Thymus (tissue), 11 donors: ENCODE data around the gene ATAD3A. TPM values are rescaled to one million over a fixed set of nuclear protein-coding genes. Genes with fewer than 3 reads are reported as not detected.

Source experiments
- DNase-seq, 9 donors: peaks; one replicate each; pipeline ENCODE4 v3.0.0-alpha.2; 2013; ENCODE audit warnings: low spot score in 9 of 9, low read depth in 6 of 9, missing footprints in 1 of 9
- H3K27ac ChIP-seq, 2 donors: one replicate each; pipeline ENCODE4 v1.5.1; 2013; ENCODE audit warnings: control low read depth in 1 of 2, low read depth in 1 of 2, low read length in 1 of 2, mild to moderate bottlenecking in 1 of 2, moderate library complexity in 1 of 2
- H3K27me3 ChIP-seq, 2 donors: one replicate each; pipeline ENCODE4 v1.5.1; 2013; ENCODE audit warnings: low read length in 1 of 2; ENCODE audit not compliant: control insufficient read depth in 2 of 2, insufficient read depth in 1 of 2
- H3K36me3 ChIP-seq, 2 donors: one replicate each; pipeline ENCODE4 v1.5.1; 2013; ENCODE audit warnings: low read length in 1 of 2, mild to moderate bottlenecking in 1 of 2, moderate library complexity in 1 of 2; ENCODE audit not compliant: control insufficient read depth in 2 of 2, insufficient read depth in 2 of 2
- H3K4me1 ChIP-seq, 2 donors: one replicate each; pipeline ENCODE4 v1.5.1; 2013; ENCODE audit warnings: low read length in 2 of 2; ENCODE audit not compliant: control insufficient read depth in 2 of 2, insufficient read depth in 2 of 2
- H3K4me3 ChIP-seq, 2 donors: one replicate each; pipeline ENCODE4 v1.5.1; 2013; ENCODE audit warnings: low read length in 2 of 2, control low read depth in 1 of 2, mild to moderate bottlenecking in 1 of 2
- H3K9me3 ChIP-seq, 2 donors: one replicate each; pipeline ENCODE4 v1.5.1; 2013; ENCODE audit warnings: low read length in 1 of 2, mild to moderate bottlenecking in 1 of 2; ENCODE audit not compliant: control insufficient read depth in 2 of 2, insufficient read depth in 1 of 2
- WGBS: extraction: QIAGEN DNeasy Blood & Tissue Kit; methylation state at CpG from one replicate; pipeline ENCODE4 v1.1.7; 2013; 5-methylcytosine and 5-hydroxymethylcytosine counted together
- polyA plus RNA-seq: library from polyadenylated mRNA; stranded (reverse); fragments of 200-250 nt; gene quantifications from one replicate; pipeline ENCODE4 v1.2.3, GENCODE V29; 2013
- total RNA-seq: library from RNA; stranded (reverse); fragments of 120-200 nt; gene quantifications from one replicate; pipeline ENCODE4 v1.2.4, GENCODE V29; 2013
- donor health status: healthy.

Gene ATAD3A
- total and polyA plus RNA-seq, 2 donors = 17.5 to 20.2 TPM

DNA sequence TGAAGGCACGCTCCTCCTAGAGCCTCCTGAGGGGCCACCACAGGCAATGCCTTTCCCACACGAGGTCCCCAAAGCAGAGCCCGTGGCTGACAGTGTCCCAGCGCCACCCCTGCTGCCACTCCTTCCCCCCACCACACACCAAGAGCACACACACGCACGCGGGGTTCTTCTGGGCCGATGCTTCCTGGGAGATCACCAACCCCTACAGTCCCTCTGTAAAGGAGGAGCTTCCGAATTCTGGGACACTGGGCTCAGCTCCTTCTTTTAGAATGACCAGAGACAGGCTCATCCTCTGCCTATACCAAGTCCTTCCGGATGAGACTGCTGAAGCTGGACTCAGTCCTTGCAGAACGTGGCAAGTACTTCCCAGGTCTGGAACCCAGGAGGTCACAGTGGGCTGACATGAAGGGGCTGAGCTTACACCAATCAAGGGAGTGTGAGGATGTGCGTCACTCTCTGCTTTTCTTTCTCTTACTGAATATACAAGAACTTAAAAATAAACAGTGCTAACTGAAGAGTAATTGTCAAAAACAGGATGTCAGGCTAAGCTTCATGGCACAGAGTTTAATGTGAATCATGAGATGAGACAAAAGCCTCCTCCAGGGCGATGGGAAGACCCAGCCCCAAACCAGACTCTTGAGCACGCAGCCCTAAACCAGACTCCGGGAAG, 50.0 kb downstream of the ATAD3A start:
- Histone ChIP-seq H3K36me3 (peaks cover 56 to 60% of the 10 kb centered on the region in 2 donors), H3K27me3 (no peaks in the 10 kb centered on the region), H3K27ac (no peak overlapping the region), H3K4me3 (no peak overlapping the region), H3K9me3 (peaks cover 0 to 6% of the 10 kb centered on the region in 2 donors), H3K4me1 (no peaks in the 10 kb centered on the region)
- 99% methylated on average over 15 of the region's 15 CpGs for WGBS
- no peak for DNase-seq

DNA sequence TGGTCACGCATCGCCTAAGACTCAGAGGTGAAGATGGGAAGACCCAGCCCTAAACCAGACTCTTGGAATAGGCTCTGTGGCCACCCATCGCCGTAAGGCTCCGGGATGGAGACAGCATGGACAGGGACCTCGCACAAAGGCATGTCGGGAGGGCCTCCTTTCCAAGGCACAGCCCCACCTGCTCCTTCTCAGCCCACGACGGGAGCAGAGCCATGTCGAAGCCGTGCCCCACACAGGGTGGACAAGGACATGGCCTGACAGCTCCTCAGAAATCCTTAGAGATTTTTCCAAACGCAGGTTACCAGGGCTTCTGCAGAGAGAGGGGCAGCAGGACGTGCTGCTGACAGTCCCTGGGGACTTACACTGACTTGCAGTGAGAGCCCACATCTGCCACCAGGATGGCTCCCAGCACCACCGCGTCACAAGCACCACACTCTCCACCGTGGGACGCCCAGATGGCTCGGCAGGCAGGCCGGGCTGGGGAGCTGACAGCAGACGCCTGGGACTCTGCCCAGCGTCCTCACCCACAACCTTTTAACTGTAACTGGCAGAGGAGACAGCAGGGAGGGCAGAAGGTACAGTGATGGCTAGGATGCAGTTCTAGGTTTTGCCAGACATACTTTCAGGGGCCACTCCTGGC, 50.7 kb downstream of the ATAD3A start:
- peaks cover 59 to 60% of the 10 kb centered on the region in 2 donors for H3K36me3 ChIP-seq
- no peak for DNase-seq
- H3K4me3 ChIP-seq = no peak overlapping the region
- H3K27ac ChIP-seq = no peak overlapping the region
- peaks cover 0 to 6% of the 10 kb centered on the region in 2 donors for H3K9me3 ChIP-seq
- no peaks in the 10 kb centered on the region for H3K27me3 ChIP-seq
- WGBS = 98% methylated on average over 21 of the region's 21 CpGs
- H3K4me1 ChIP-seq = no peaks in the 10 kb centered on the region

- H3K4me1 ChIP-seq = no peaks in the 10 kb centered on the region
- H3K27me3 ChIP-seq = no peaks in the 10 kb centered on the region
- no peak overlapping the region for H3K27ac ChIP-seq
- H3K9me3 ChIP-seq = peaks cover 0 to 6% of the 10 kb centered on the region in 2 donors
- 97% methylated on average over 12 of the region's 12 CpGs for WGBS
- no peak overlapping the region for H3K4me3 ChIP-seq
- DNase-seq = no peak
- H3K36me3 ChIP-seq = peaks cover 61 to 63% of the 10 kb centered on the region in 2 donors
These were observed 51.7 kb downstream of the ATAD3A start for GRCh38 chr1:1563688-1564087.

DNA sequence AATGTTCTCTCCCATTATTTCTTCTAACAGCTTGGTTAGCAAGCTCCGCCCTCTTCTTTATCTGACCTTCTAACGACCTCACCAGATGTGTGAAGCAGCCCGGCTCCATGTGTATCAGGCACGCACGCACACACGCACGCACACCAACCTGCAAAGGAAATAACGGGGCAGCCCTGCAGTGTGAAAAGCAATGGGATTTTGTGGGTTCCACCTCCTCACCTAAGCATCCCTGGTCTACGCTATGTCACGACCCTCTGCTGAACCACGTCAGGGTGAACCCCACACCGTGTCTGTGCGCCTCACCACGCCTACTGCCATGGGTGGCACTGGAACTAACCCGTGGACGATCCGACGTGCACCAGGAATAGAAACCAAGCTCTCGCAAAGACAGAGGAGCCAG, 52.3 kb downstream of the ATAD3A start:
- Histone ChIP-seq H3K4me1 (no peaks in the 10 kb centered on the region), H3K27me3 (no peaks in the 10 kb centered on the region), H3K27ac (no peak overlapping the region), H3K9me3 (peaks cover 0 to 6% of the 10 kb centered on the region in 2 donors), H3K4me3 (no peak overlapping the region), H3K36me3 (peaks cover 61 to 63% of the 10 kb centered on the region in 2 donors)
- no peak for DNase-seq
- 98% methylated on average over 19 of the region's 19 CpGs for WGBS

DNA sequence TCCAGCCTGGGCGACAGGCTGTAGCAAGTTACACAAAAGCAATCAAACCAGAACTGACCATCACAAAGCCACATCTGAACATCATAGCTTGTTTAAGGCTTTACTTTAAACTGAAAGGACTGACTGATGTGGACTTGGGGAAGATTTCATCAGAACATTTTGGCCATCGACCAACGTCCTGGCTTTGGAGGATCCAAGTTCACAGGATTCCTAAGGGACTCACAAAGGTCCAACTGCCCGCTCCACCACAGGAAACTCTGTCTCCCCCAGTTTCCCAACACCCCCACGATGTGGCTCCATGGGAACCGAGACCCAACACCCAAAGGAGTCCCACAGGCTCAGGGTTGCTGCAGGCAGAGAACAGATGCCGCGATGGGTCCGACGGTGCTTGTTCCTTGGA, 53.4 kb downstream of the ATAD3A start:
- peaks cover 0 to 6% of the 10 kb centered on the region in 2 donors for H3K9me3 ChIP-seq
- WGBS = 97% methylated on average over 10 of the region's 10 CpGs
- no peaks in the 10 kb centered on the region for H3K27me3 ChIP-seq
- peaks cover 0 to 4% of the 10 kb centered on the region in 2 donors for H3K4me1 ChIP-seq
- DNase-seq = no peak
- H3K4me3 ChIP-seq = no peak overlapping the region
- H3K36me3 ChIP-seq = peaks cover 66 to 67% of the 10 kb centered on the region in 2 donors
- no peak overlapping the region for H3K27ac ChIP-seq

- Histone ChIP-seq H3K9me3 (peaks cover 0 to 6% of the 10 kb centered on the region in 2 donors), H3K36me3 (peaks cover 52 to 55% of the 10 kb centered on the region in 2 donors), H3K4me3 (no peak overlapping the region), H3K27ac (no peak overlapping the region), H3K27me3 (no peaks in the 10 kb centered on the region), H3K4me1 (peaks cover 0 to 5% of the 10 kb centered on the region in 2 donors)
- DNase-seq = no peak
- WGBS = 93% methylated on average over 31 of the region's 31 CpGs
These were observed 55.4 kb downstream of the ATAD3A start for GRCh38 chr1:1567152-1567875.

DNA sequence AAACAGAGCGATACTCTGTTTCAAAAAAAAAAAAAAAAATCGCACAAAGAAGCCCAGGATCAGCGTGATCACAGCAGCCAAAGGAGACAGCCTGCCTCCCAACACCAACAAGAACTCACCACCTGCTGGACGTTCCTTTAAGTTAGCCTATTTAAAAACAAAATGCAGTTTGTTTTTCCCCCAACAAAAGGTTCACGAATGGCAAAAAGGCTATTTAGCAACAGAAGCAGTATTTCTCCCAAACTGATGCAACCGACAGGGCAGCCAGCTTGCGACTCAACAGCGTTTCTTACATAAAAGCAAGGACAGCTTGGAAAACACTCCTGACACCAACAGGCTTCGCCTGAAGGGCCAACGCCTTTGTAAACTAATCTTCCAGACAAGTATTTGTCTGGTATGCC, 55.9 kb downstream of the ATAD3A start:
- H3K4me3 ChIP-seq = no peak overlapping the region
- H3K27me3 ChIP-seq = no peaks in the 10 kb centered on the region
- peaks cover 46 to 53% of the 10 kb centered on the region in 2 donors for H3K36me3 ChIP-seq
- no peak for DNase-seq
- no peak overlapping the region for H3K27ac ChIP-seq
- peaks cover 0 to 6% of the 10 kb centered on the region in 2 donors for H3K9me3 ChIP-seq
- 91% methylated on average over 10 of the region's 10 CpGs for WGBS
- H3K4me1 ChIP-seq = peaks cover 0 to 10% of the 10 kb centered on the region in 2 donors

DNA sequence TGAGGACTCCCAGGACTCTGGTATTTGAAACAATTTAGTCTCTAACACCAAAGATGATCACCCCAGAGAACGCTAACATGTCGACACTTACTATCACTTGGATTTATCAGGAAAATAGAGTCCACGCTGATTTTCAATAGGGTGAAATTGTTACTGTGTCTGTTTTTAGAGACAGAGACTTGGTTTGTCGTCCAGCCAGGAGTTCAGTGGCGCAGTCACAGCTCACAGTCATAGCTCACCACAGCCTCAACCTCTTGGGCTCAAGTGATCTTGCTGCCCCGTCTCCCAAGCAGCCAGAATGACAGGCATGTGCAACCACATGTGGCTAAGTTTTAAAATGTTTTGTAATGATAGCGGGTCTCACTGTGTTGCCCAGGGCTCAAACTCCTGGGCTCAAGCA, 57.4 kb downstream of the ATAD3A start:
- Histone ChIP-seq H3K4me3 (no peak overlapping the region), H3K9me3 (peaks cover 0 to under 1% of the 10 kb centered on the region in 2 donors), H3K27ac (no peak overlapping the region), H3K27me3 (no peaks in the 10 kb centered on the region), H3K36me3 (peaks cover 32 to 40% of the 10 kb centered on the region in 2 donors), H3K4me1 (peaks cover 4 to 16% of the 10 kb centered on the region in 2 donors)
- no peak for DNase-seq
- 95% methylated on average over 7 of the region's 7 CpGs for WGBS
